ENCODE data around the gene COMT. TPM values are rescaled to one million over a fixed set of nuclear protein-coding genes. Genes with fewer than 3 reads are reported as not detected.
"Not testable (repeated sequence)": the region's sequence is repeated elsewhere in the genome, so short reads cannot be mapped to it uniquely, and the experiment has no call there.

The COMT gene
- total RNA-seq, 1 donor from 2014 or later: 49.0 TPM

DNA sequence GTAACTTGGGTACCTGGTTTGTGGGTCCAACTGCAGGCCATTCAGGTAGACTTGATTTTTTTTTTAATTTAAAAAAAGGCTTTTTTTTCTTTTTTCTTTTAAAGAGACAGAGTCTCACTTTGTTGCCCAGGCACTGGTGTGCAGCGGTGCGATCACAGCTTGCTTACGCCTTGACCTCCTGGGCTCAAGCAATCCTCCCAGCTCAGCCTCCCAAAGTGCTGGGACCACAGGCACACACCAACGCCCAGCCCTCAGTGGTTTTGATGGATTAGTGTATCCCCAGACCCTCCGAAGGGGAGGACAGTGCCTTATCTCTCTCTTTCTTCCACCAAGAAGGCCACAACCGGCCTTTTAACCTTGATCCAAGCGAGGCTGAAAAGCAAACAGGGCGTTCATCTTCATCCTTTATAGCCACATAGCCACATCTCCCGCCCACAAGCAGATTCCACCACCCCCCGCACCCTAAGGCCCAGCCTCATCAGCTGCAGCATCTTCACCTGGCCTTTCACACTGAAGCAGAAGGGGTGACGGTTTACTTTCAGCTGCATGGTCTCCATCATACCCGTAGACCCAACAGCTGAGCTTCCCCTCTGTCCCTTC, 17.6 kb upstream of the COMT start:
- H3K27me3 Mint-ChIP-seq (ENCODE audit: unreplicated experiment): no peaks in the 10 kb centered on the region
- no peak for DNase-seq (ENCODE audit: low spot score)
- H3K9me3 Mint-ChIP-seq (ENCODE audit: unreplicated experiment): no peaks in the 10 kb centered on the region
- H3K36me3 Mint-ChIP-seq (ENCODE audit: low read depth, unreplicated experiment): no peaks in the 10 kb centered on the region
- H3K4me1 Mint-ChIP-seq (ENCODE audit: unreplicated experiment): no peaks in the 10 kb centered on the region
- TF ChIP-seq, protein P1, sequence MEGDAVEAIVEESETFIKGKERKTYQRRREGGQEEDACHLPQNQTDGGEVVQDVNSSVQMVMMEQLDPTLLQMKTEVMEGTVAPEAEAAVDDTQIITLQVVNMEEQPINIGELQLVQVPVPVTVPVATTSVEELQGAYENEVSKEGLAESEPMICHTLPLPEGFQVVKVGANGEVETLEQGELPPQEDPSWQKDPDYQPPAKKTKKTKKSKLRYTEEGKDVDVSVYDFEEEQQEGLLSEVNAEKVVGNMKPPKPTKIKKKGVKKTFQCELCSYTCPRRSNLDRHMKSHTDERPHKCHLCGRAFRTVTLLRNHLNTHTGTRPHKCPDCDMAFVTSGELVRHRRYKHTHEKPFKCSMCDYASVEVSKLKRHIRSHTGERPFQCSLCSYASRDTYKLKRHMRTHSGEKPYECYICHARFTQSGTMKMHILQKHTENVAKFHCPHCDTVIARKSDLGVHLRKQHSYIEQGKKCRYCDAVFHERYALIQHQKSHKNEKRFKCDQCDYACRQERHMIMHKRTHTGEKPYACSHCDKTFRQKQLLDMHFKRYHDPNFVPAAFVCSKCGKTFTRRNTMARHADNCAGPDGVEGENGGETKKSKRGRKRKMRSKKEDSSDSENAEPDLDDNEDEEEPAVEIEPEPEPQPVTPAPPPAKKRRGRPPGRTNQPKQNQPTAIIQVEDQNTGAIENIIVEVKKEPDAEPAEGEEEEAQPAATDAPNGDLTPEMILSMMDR (IDR thresholded peaks at IDR 0.05; ENCODE audit: unreplicated experiment): no peak
- H3K27ac Mint-ChIP-seq (ENCODE audit: unreplicated experiment): no peak overlapping the region
- H3K4me3 Mint-ChIP-seq (ENCODE audit: unreplicated experiment): no peak overlapping the region

DNA sequence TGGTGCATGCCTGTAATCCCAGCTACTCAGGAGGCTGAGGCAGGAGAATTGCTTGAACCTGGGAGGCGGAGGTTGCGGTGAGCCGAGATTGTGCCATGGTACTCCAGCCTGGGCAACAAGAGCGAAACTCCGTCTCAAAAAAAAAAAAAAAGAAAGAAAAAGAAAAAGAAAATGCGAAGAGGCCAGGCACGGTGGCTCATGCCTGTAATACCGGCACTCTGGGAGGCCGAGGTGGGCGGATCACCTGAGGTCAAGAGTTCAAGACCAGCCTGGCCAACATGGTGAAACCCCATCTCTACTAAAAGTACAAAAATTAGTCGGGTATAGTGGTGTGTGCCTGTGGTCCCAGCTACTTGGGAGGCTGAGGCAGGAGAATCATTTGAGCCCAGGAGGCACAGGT, 15.5 kb upstream of the COMT start:
- H3K4me1 Mint-ChIP-seq (ENCODE audit: unreplicated experiment); DNase-seq (ENCODE audit: low spot score); H3K27me3 Mint-ChIP-seq (ENCODE audit: unreplicated experiment); H3K36me3 Mint-ChIP-seq (ENCODE audit: low read depth, unreplicated experiment); H3K9me3 Mint-ChIP-seq (ENCODE audit: unreplicated experiment); H3K4me3 Mint-ChIP-seq (ENCODE audit: unreplicated experiment); H3K27ac Mint-ChIP-seq (ENCODE audit: unreplicated experiment): not testable (repeated sequence)

DNA sequence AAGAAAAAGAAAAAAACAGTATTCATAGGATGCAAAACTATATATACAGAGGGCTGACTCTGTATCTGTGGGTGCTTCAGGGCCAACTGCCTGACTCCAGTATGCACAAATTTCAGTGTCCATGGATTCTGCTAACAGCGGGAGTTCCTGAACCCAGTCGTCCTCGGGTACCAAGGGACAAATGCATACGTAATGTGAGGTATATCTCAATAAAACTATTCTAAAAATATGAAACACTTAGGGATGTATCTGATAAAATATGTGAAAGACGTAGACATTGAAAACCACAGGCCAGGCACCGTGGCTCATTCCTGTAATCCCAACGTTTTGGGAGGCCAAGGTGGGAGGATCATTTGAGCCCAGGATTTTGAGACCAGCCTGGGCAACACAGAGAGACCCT, 13.9 kb upstream of the COMT start:
- no peaks in the 10 kb centered on the region for H3K4me1 Mint-ChIP-seq (ENCODE audit: unreplicated experiment)
- TF ChIP-seq, protein P1 (IDR thresholded peaks at IDR 0.05; ENCODE audit: unreplicated experiment): no peak
- peaks cover 2% of the 10 kb centered on the region for H3K36me3 Mint-ChIP-seq (ENCODE audit: low read depth, unreplicated experiment)
- no peak for DNase-seq (ENCODE audit: low spot score)
- no peaks in the 10 kb centered on the region for H3K9me3 Mint-ChIP-seq (ENCODE audit: unreplicated experiment)
- H3K27me3 Mint-ChIP-seq (ENCODE audit: unreplicated experiment): no peaks in the 10 kb centered on the region
- no peak overlapping the region for H3K4me3 Mint-ChIP-seq (ENCODE audit: unreplicated experiment)
- H3K27ac Mint-ChIP-seq (ENCODE audit: unreplicated experiment): no peak overlapping the region

DNA sequence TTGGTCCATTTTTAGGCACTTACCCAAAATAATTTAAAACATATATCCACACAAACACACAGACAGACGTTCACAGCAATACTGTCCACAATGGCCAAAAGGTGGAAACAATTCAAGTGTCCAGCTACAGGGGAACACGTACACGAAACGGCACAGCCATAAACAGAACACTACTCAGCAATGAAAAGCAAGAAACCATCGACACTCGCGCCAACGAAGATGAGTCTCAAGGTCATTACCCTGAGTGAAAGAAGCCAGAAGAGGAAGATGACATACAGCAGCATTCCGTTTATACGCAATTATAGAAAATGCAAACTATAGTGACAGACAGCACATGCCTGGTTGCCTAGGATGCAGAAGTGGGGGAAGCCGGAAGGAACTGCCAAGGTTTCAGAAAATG, 13.4 kb upstream of the COMT start:
- DNase-seq (ENCODE audit: low spot score): no peak
- H3K4me3 Mint-ChIP-seq (ENCODE audit: unreplicated experiment): no peak overlapping the region
- H3K36me3 Mint-ChIP-seq (ENCODE audit: low read depth, unreplicated experiment): peaks cover 2% of the 10 kb centered on the region
- no peaks in the 10 kb centered on the region for H3K27me3 Mint-ChIP-seq (ENCODE audit: unreplicated experiment)
- H3K27ac Mint-ChIP-seq (ENCODE audit: unreplicated experiment): no peak overlapping the region
- TF ChIP-seq, protein P1 (IDR thresholded peaks at IDR 0.05; ENCODE audit: unreplicated experiment): no peak
- H3K9me3 Mint-ChIP-seq (ENCODE audit: unreplicated experiment): no peaks in the 10 kb centered on the region
- H3K4me1 Mint-ChIP-seq (ENCODE audit: unreplicated experiment): no peaks in the 10 kb centered on the region

DNA sequence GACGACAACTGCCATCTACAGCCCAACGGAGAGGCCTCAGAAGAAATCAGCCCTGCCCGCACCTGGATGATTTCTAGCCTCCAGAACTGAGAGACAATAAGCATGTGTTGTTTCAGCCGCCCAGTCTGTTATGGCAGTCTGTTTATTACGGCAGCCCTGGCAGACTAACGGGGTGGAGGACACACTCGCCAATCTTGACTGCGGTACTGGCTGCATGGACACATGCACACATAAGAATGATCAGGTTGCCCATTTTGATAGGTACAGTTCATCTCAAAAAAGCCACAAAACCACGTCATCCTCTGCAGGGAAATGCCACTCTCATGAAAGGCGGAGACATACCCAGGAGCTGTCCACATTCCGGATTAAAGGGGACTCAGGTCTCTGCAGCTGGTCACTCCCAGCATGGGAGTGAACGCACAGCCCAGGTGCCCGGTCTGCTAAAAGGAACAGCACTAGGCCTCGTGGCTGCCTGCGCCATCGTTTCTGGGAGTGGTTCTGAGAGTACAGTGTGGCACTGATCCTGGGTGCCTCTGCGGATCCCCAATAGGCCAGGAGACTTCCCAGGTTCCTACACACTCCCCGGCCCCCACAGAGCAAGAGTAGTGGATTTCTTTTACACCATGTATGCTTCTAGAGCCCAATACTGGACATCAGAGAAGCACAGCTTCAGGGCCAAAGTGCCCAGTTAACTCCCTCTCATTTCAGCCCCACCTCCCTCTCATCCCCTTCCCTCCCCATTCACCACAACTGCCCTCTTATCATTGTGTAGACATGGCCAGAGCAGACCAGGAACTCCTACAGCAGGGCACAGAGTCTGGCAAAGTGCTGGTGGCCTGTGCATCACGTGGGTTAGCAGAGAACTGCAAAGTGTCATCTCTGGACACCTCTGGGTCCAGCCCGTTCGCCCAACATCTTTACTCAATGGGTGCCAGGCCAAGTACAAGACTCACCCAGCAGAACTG, 11.7 kb upstream of the COMT start:
- Mint-ChIP-seq H3K4me3 (ENCODE audit: unreplicated experiment) (no peak overlapping the region), H3K4me1 (ENCODE audit: unreplicated experiment) (no peaks in the 10 kb centered on the region), H3K36me3 (ENCODE audit: low read depth, unreplicated experiment) (peaks cover 2% of the 10 kb centered on the region), H3K27me3 (ENCODE audit: unreplicated experiment) (no peaks in the 10 kb centered on the region), H3K27ac (ENCODE audit: unreplicated experiment) (no peak overlapping the region), H3K9me3 (ENCODE audit: unreplicated experiment) (no peaks in the 10 kb centered on the region)
- DNase-seq (ENCODE audit: low spot score): no peak
- TF ChIP-seq, protein P1 (IDR thresholded peaks at IDR 0.05; ENCODE audit: unreplicated experiment): no peak
